ENCODE results near the gene DNAI4. TPM values are rescaled to one million over a fixed set of nuclear protein-coding genes. Genes with fewer than 3 reads are reported as not detected.
A peak's percentile ranks its signal among the peaks of the same experiment; 100 is the strongest.

The DNAI4 gene
- total and polyA plus RNA-seq, 9 of the 15 experiments (the other 6 are each of a cell fraction or from before 2014, with no cell fraction given): 0.57 to 4.8 (median 2.6) TPM; not detected in 1

DNA sequence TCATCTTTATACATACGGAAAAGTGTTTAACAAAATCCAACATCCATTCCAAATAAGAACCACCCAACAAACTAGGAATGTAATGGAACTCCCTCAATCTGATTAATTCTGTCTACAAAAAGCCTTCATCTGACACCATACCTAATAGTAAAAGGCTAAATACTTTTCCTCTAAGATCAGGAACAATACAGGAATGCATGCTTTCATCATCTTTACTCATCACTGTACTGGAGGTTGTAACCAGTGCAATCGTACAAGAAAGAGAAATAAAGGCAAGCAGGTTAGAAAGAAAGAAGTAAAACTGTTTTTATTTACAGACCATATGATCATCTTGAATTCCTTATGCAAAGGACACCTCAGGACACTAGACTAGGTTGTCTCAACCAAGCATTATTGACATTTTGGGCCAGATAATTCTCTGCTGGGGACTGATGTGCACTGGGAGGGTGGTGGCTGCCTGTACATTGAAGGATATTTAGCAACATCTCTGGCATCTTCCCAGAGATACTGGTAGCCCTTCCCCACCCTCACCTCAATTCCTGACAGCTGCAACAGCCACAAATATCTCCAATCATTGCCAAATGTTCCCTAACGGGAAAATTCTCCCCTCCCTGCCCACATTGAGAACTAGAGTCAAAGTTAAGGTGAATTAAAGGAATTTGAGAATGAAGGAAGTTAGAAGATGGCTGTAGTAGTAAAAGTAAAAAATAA is 93.0 kb downstream of the DNAI4 start:
- Histone ChIP-seq H3K79me2 (ENCODE audit: control insufficient read depth, insufficient read depth, low read length) (no peaks in the 10 kb centered on the region), H3K4me2 (ENCODE audit: insufficient read depth, low read length) (no peak overlapping the region), H3K9me1 (ENCODE audit: control insufficient read depth, insufficient read depth, low read length) (no peaks in the 10 kb centered on the region), H3K27me3 (ENCODE audit: control insufficient read depth in 2 of 2, insufficient read depth in 2 of 2, low read length in 2 of 2) (no peaks in the 10 kb centered on the region), H3K4me3 (no peak overlapping the region), H3K9me3 (replicated peaks; ENCODE audit: control insufficient read depth, insufficient read depth, low read depth, low read length) (no peaks in the 10 kb centered on the region), H3K4me1 (replicated peaks in 1 of 2; ENCODE audit: control insufficient read depth in 2 of 2, insufficient read depth in 2 of 2, low read length in 2 of 2) (no peaks in the 10 kb centered on the region), H3K9ac (ENCODE audit: insufficient read depth in 1 of 2, low read depth in 2 of 2, low read length in 2 of 2) (no peak overlapping the region), H4K20me1 (replicated peaks; ENCODE audit: control insufficient read depth, insufficient read depth, low read length) (no peaks in the 10 kb centered on the region), H3K27ac (ENCODE audit: extremely low read depth, low read depth, low read length) (no peak overlapping the region), H2AFZ (ENCODE audit: low read depth, low read length) (no peak overlapping the region), H3K36me3 (ENCODE audit: control insufficient read depth, insufficient read depth, low read length) (no peaks in the 10 kb centered on the region)
- no TSS peak for BruUV-seq (replicated peaks)
- DNase-seq (ENCODE audit: extremely low read depth in 1 of 4, low spot score in 3 of 4): no peak
- TF ChIP-seq CAMTA2 (CRISPR knock-in tag; conservative IDR thresholded peaks at IDR 0.05): no peak
- no peak for TF ChIP-seq IFI16 (CRISPR knock-in tag; IDR thresholded peaks at IDR 0.05)
- TF ChIP-seq ZC3H8 (IDR thresholded peaks at IDR 0.05): no peak
- no peak for TF ChIP-seq POLR3A (IDR thresholded peaks at IDR 0.05; ENCODE audit: borderline replicate concordance, extremely low read depth, insufficient read depth, insufficient read length)
- TF ChIP-seq POLR2B (IDR thresholded peaks at IDR 0.05; ENCODE audit: low read depth, partially characterized antibody): no peak
- TF ChIP-seq NBN (IDR thresholded peaks at IDR 0.05; ENCODE audit: low read depth): no peak
- no peak for TF ChIP-seq ZNF780A (CRISPR knock-in tag; IDR thresholded peaks at IDR 0.05)
- no peak for TF ChIP-seq RBM14 (IDR thresholded peaks at IDR 0.05; ENCODE audit: borderline replicate concordance, insufficient read depth, low read depth, low read length)
- TF ChIP-seq, protein P1, sequence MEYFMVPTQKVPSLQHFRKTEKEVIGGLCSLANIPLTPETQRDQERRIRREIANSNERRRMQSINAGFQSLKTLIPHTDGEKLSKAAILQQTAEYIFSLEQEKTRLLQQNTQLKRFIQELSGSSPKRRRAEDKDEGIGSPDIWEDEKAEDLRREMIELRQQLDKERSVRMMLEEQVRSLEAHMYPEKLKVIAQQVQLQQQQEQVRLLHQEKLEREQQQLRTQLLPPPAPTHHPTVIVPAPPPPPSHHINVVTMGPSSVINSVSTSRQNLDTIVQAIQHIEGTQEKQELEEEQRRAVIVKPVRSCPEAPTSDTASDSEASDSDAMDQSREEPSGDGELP (CRISPR knock-in tag; IDR thresholded peaks at IDR 0.05; ENCODE audit: borderline replicate concordance): no peak
- no peak for TF ChIP-seq BHLHE40 (IDR thresholded peaks at IDR 0.05; ENCODE audit: low read length)
- no peak for TF ChIP-seq ZNF398 (CRISPR knock-in tag; IDR thresholded peaks at IDR 0.05)
- TF ChIP-seq ZNF583 (CRISPR knock-in tag; IDR thresholded peaks at IDR 0.05): no peak
- no peak for TF ChIP-seq ZNF184 (CRISPR knock-in tag; IDR thresholded peaks at IDR 0.05)
- TF ChIP-seq ZSCAN32 (CRISPR knock-in tag; IDR thresholded peaks at IDR 0.05): no peak
- TF ChIP-seq SP1 (CRISPR knock-in tag; IDR thresholded peaks at IDR 0.05): no peak
- peak; percentile 67 for FAIRE-seq
- POLR2A ChIA-PET: no interaction called here
- in situ Hi-C loops (cut with MboI) (no loop called here), intact Hi-C loops (cut with micrococcal nuclease) (no loop called here)
- CTCF ChIA-PET (ENCODE audit: low intra/inter-chr PET ratio): no interaction called here
- WGBS (ENCODE audit: insufficient coverage, low coverage, missing lambda C conversion rate): 4% methylated on average over 3 of the region's 3 CpGs
- ATAC-seq: peak; percentile 41; the same call in 2 of the 3 replicates
